HG03097 (cell line): ENCODE measurements around the gene DNTTIP2.
"Not testable (repeated sequence)": the region's sequence is repeated elsewhere in the genome, so short reads cannot be mapped to it uniquely, and the experiment has no call there.

Source experiments
- ATAC-seq: cut with Tn5 transposase; IDR thresholded peaks from one replicate; pipeline ENCODE4 v1.9.1; 2021; ENCODE audit not compliant: unreplicated experiment, low FRiP score

DNTTIP2 gene, protein sequence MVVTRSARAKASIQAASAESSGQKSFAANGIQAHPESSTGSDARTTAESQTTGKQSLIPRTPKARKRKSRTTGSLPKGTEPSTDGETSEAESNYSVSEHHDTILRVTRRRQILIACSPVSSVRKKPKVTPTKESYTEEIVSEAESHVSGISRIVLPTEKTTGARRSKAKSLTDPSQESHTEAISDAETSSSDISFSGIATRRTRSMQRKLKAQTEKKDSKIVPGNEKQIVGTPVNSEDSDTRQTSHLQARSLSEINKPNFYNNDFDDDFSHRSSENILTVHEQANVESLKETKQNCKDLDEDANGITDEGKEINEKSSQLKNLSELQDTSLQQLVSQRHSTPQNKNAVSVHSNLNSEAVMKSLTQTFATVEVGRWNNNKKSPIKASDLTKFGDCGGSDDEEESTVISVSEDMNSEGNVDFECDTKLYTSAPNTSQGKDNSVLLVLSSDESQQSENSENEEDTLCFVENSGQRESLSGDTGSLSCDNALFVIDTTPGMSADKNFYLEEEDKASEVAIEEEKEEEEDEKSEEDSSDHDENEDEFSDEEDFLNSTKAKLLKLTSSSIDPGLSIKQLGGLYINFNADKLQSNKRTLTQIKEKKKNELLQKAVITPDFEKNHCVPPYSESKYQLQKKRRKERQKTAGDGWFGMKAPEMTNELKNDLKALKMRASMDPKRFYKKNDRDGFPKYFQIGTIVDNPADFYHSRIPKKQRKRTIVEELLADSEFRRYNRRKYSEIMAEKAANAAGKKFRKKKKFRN

DNA sequence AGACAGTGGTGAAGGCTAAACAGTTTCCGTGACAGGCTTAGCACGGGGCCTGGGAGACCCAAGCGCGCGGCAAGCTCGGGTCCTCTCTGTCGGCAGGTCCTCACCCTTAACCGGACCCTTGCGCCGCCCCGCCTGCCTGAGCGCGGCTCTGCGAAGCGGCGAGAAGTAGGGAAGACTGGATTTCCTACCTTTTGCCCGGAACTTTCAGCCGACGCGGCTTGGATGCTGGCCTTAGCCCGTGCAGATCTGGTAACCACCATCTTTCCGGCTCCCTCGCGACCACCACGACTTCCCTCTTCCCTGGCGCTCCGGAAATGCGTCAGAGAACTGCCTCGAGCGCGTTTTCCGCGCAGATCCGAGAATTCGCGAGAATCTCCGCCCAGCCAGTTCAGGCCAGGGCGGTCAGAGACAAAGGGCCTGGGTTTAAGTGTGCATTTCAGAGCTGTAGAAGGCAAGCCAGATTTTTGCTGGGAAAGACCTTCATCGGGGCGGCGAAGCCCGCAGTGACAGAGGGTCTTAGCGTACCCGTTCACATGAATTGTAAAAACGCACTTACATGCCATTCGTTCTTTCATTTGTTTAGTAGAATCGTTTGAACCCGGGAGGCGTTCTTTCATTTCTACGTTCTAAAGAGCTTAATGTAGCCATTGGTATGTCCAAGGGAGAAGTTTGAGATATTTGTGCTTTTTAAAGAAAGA, at the start of gene DNTTIP2:
Gene DNTTIP2, minus strand, starts transcription at position 318 of the 698 bp plus-strand sequence. Its CDS starts 58 bp downstream, at position 260.
- peak; percentile 89 for ATAC-seq

DNA sequence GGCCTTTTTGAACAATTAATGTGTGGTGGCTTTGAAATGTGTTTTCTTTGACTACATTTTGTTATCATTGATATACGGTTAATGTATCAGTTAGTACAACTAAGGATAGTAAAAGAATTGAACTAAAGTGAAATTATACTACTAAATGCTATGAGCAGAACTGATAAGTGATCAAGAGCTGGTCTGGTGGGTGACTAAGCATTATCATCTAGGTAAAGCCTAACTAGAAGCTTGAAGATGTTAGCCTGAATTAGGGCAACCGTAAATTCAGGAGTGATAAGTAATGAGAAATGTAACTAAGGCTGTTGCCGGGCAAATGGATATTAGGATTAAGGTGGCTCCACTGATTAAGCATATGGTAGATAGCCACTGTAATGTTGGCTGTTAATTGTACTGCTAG, 46.2 kb upstream of the DNTTIP2 start:
- ATAC-seq: no peak

DNA sequence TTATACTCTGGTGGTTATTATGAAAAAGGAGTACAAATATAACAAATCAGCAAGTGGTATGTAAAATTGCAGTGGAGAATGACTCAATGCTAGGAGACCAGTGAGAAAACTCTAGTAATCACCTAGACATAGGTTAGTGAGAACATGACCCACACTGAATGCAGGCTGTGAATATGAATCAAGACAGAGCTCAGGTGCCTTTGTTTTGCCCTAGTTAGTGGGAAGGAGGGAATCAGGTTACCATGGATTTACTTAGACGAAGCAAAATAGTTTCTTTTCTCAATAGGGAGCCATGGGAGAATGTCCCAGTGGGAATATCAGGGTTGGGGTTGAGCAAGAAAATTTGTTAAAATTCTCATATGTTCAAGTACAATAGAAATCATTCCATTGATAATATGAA, 40.8 kb upstream of the DNTTIP2 start:
- ATAC-seq: no peak

DNA sequence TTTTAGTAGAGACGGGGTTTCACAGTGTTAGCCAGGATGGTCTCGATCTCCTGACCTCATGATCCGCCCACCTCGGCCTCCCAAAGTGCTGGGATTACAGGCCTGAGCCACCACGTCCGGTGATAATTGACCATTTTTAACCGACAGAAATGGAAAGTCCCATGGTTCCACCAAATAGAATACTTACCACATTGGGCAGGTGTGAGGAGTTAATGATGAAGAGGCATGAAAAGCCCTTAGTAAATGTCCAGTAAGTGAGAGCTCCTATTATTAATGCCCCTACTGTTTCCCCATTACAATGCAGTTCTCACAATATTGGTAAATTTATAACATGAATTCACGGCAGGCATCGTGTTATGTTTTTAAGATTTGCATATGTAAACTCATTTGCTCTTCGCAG, 38.3 kb upstream of the DNTTIP2 start:
- no peak for ATAC-seq

DNA sequence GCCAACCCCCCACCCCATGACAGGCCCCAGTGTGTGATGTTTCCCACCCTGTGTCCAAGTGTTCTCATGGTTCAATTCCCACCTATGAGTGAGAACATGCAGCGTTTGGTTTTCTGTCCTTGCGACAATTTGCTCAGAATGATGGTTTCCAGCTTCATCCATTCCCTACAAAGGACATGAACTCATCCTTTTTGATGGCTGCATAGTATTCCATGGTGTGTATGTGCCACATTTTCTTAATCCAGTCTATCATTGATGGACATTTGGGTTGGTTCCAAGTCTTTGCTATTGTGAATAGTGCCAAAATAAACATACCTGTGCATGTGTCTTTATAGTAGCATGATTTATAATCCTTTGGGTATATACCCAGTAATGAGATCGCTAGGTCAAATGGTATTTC, 31.9 kb upstream of the DNTTIP2 start:
- ATAC-seq: not testable (repeated sequence)

DNA sequence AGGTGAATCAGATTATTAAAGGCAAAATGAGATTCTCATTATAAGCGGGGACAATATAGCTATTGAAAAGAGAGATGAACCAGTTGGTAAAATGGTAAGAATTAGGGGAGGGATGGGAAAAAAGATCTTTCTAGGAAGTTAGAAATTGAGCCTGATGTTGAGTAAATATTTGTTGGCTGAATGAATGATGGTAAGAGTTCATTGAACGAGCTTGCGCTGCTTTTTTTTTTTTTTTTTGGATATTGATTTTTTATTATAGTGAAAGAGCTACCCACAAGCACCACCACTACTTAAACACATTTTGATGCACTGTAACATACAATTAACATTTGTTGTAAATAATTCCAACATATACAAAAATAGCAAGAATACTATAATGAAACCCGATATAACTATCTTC, 31.3 kb upstream of the DNTTIP2 start:
- ATAC-seq: no peak

DNA sequence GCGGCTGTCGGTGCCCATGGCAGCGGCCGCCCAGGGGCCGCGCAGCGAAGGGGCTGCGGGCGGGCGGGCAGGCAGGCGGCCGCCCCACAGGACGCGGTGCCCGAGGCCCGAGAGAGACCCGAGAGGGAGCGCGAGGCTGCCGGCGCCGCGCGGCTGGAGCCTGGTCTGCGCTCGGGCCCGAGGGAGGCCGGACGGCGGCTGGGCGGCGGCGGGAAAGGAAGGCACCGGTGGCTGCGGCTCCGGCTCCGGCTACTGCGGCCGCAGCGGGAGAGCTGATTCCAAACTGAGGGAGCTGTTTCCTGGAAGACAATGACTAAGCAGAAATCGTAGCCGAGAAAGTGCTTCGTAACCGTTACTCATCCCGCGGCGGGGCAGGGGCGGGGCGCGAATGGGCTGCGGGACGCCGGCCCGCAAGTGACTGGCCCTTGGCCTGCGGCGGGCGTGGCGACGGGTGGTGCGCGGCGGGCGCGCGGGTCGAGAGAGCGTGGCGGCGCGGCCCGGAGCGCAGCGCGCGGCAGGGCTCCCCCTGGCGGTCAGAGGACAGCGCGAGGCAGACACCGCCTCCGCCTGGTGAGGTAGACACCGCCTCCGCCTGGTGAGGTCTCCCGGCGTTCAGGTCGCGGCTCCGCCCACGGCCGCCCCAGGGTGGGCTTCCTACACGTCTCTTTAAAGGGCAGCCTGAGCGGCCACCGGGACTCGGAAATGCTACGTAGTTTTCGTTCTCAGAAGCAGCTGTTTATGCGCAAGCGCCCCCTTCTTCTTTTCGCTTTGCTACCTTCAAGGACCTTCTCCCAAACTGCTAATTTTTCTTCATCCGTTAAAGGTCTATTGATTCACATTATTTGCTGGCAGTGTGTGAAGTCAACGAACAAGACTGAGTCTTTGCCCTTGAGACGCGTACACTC, 30.4 kb upstream of the DNTTIP2 start, which contains the start of gene GCLM:
Gene GCLM, minus strand, starts transcription at position 285 of the 905 bp plus-strand sequence. Its CDS starts 267 bp downstream, at position 18.
- ATAC-seq: peak; percentile 95

DNA sequence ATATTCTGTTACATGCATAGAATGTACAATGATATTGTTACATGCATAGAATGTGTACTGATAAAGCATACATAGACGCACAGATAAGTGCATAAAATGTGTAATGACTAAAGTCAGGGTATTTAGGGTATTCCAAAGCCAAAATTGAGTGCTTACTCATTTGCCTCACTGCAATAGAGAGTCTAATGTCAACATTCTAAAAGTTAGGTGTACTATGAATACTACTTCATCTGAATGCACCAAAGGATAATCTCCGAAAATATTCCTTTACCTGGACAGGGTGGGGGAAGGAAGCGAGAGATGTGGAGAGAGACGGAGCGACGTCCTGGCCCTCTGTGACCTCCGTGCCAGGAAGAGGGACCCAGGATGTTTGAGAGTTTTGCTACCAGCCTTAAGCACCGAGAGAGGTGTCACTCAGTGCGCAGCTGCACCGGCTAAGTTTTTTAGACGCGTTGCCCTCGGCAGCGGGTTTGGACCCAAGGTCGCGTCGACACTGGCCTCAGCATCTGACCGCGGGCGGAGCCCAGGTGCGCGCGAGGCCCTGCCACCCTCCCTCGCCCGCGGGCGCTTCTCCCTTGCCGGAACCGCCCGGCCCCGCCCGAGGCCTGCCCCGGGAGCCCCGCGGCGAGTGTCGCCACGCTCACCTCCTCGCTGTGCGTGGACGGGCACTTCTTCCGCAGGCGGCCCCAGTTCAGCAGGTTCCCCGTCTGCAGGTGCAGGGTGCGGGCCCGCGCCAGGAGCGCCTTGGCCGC, 29.6 kb upstream of the DNTTIP2 start:
- ATAC-seq: peak; percentile 42

DNA sequence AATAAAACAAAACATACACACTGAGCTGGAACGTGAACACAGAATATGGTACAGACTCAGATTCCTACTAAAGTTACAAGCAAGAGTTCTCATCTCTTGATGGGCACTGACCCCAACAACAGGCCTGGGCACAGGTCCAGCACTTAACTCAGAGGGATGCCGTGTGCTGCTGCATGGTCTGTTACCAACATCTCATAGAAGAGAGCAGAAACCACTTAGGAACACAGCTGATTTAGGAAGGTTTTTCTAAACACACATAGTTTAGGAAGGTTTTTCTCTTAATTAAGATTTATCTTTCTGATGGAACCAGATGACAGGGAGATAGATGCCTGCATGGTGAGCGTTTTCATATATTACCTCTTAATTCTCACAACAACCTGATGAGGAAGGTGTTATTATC, 28.7 kb upstream of the DNTTIP2 start:
- no peak for ATAC-seq

DNA sequence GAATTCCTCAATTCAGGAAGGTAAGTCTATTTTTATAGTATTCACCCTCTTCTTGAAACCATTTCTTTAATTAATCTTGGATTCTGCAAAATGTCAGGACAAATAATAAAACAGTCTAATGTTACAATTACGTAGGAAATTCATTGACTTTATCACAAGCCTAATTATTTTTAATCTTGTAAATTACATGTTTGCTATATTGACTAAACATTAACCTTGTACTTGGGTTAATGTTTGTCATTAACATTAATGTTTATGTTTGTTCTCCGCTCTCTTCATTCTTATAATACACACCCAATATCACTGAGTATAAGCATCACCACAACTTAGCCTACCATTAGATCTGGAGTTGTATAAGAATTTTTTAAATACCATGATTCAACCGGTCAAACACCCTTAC, 27.5 kb upstream of the DNTTIP2 start:
- no peak for ATAC-seq

DNA sequence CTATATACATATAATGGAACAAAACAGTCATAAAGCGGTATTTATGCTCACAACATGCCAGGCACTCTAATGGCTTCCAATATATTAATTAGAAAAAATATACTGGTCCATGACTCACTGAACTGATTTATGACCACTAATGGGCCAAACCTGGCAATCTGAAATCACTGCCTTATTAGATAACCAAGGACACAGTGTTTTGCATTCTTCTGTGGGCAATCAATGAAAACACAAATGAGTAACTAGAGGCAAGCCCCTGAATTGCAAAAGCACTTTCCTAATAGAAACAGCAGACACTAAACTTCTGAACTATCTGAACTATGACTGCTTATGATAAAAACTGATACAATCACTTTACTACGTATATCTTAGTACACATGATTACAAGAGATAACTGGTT, 26.7 kb upstream of the DNTTIP2 start:
- no peak for ATAC-seq

DNA sequence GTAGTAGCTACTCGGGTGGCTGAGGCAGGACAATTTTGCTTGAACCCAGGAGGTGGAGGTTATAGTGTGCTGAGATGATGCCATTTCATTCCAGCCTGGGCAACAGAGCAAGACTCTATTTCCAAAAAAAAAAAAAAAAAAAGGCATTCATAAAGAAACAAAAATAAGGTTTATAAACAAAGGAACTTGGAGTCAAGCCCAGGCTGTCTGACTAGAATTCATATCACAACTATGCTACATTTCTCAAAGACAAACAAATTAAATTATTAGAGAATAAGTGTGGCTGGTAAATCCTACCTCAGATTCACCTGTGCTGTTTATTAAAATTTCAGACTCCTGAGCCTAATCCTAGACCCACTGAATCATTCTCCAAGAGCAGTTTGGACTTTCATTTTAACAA, 26.0 kb upstream of the DNTTIP2 start:
- no peak for ATAC-seq

DNA sequence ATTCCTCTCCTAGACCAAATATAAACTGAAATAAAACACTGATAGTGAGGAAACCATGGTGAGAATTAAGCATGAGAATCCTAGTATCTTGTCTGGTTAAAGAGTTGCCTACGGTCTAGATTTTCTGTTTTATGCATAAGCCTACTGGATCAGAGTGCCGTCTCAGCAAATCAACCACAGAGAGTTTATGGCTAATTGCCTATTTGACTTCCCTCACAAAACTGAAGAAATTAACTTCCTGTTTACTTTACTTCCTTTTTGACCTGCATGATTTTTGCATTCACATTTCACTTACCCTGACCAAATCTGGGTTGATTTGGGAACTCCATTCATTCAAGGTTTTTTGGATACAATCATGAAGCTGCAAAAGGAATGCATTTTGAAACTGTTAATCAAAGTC, 25.2 kb upstream of the DNTTIP2 start:
- no peak for ATAC-seq

DNA sequence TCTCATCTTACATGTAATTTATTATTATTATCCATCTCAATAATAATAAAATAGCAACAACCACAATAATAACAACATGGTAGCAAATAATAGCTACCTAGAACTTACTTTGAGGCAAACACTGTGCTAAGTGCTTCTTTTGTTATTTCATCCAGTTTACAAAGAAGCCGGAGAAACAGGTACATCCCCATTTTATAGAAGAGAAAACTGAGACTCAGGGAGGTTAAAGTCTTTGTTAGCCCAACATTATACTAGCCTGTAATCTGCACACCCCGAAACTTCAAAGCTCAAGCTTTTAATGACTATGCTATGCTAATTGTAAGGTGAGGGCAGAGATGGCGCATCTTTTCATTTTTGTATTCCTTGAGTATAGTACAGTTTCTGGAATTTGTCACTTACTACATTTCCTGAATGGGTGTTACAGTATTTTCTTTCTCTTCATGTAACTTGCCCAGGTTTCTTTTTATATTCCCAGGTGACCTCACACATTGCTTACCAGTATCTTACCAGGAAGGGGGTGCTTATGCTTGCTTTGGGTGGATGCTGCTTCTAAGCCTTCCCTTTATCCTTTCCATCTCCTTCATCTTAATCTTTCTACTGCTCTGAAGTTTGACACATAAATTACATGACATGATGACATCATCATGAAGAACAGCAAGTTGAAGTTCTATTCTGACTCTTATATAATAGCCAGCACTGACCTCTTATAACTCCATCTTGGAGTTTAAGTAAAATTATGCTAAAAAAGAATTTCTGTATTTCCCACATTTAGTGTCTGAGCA, 21.9 kb upstream of the DNTTIP2 start:
- no peak for ATAC-seq

DNA sequence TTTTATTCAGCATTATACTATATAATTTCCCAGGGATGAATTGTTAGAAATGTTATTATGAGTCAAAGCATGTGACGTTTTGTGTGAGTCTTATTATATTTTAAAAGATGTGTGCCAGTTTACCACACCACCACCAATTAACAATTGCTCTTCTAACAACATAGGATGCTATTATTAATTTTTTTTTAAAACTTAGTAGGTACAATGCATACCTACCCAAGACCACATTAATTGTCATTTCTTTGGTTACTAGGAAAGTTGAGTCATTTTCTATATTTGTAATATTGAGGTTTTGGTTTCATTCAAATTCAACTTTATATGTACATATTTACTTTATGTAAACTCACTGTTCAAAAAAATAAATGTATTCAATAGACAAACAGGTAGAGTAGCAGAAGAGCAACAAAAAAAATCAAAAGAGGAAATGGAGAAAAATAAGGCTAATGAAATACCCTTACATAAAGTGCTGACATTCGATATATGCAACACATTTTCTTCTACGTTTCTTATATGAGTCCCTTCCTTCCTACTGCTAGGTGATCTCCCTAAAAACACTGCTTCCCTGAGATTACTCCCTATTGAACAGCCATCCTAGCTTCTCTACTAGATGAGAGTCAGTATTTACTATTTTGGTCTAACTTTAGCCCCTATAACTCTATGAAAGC, 20.7 kb upstream of the DNTTIP2 start:
- ATAC-seq: no peak

DNA sequence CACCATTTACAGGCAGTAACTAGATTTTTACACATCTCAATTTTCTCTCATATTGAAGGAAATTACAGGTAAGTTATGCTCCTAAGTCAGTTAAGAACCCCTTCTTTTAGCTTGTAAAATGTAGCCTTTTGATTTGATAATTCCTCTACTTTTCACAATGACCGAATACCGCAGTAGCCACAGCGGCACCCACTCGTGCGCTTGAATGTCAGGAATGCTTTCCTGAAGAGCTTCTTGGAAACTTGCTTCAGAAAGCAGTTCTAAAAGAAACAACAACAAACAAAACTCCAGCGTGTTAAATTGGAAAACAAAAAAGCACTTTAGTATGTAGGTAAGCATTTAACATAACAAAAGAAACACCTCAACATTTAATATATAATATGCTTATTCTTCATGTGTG, 9.9 kb upstream of the DNTTIP2 start:
- ATAC-seq: no peak

DNA sequence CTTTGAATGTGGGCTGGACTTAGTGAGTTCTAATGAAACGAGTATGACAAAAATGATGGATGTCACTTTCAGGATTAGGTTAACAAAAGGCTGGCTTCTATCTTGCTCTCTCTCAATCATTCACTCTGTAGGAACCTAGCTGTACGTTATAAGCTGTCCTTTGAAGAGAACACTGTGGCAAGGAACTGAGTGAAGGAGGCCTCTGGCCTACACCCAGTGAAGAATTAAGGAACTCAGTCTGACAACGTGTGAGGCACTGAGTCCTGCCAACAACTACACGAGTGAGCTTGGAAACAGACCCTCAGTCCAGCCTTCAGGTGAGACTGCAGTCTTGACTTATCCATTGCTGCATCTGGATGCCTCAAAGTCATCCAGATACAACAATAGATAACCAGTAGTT, 3.3 kb upstream of the DNTTIP2 start:
- no peak for ATAC-seq

DNA sequence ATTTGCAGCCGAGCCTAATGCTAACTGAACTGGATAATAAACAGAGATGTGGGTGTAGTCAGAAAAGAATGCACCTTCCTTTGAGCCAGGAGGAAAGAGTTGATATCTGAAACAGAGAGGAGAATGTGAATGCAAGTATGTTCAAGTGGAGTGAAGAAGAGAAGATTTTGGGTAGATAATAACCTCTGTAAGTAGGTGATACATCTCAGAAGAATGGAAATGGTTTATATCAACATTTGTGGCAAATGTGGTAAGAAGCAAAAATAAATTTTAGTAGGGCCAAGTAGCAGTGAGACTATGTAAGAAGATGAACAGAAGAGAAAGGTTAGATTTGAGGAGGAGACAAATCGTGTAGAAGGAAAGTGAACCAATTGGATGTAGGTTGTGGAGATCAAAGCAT, 1.7 kb upstream of the DNTTIP2 start:
- ATAC-seq: no peak
